Pancreas (tissue), 10 donors: Measurements from ENCODE around the gene TRIM54. TPM values are rescaled to one million over a fixed set of nuclear protein-coding genes. Genes with fewer than 3 reads are reported as not detected.
A peak's percentile ranks its signal among the peaks of the same experiment; 100 is the strongest.

Source experiments
- ATAC-seq, 4 donors: fragments of 200-7000 bp; cut with Tn5 transposase; one replicate each; pipeline versions ENCODE4 v1.8.0 to v1.9.1; 2020; ENCODE audit warnings: mild to moderate bottlenecking in 4 of 4, moderate library complexity in 4 of 4
- DNase-seq, 6 donors: peaks; one replicate each; pipeline ENCODE4 v3.0.0-alpha.2; 2020
- FAIRE-seq: peaks from 2 replicates; lab custom pipeline; 2012; peaks lifted over from hg19 to GRCh38; lab: Jason Lieb, UNC
- H3K27ac ChIP-seq, 4 donors: fragments of 200-600 bp; sonication (generic); 1 replicate in 3 of 4; 2 replicates in 1 of 4; pipeline versions ENCODE4 v1.5.0 to v1.8.0; 2020
- H3K27me3 ChIP-seq, 4 donors: fragments of 200-600 bp; one replicate each; pipeline ENCODE4 v1.8.0; 2021
- H3K36me3 ChIP-seq, 3 donors: fragments of 200-600 bp; sonication (generic) in 1 of 3; one replicate each; pipeline versions ENCODE4 v1.5.0 to v1.8.0; 2020 to 2021
- H3K4me1 ChIP-seq, 3 donors: fragments of 200-600 bp; one replicate each; pipeline ENCODE4 v1.8.0; 2021
- H3K4me3 ChIP-seq, 4 donors: fragments of 200-600 bp; sonication (generic) in 2 of 4; one replicate each; pipeline versions ENCODE4 v1.5.0 to v1.8.0; 2020 to 2021
- H3K9me3 ChIP-seq, 4 donors: fragments of 200-600 bp; one replicate each; pipeline ENCODE4 v1.8.0; 2021
- WGBS, 2 donors: extraction: QIAGEN DNeasy Blood & Tissue Kit; methylation state at CpG; one replicate each; pipeline ENCODE4 v1.1.7; 2013; 5-methylcytosine and 5-hydroxymethylcytosine counted together
- intact Hi-C, 3 donors: fragments of 100-400 bp; cut with DNase I; formaldehyde crosslinking; loops; one replicate each; pipeline versions ENCODE4 v1.11.1 to v1.14.2; 2022
- polyA plus RNA-seq, 2 donors: library from polyadenylated mRNA; stranded (reverse); fragments of 200-250 nt; gene quantifications; one replicate each; pipeline ENCODE4 v1.2.3, GENCODE V29; 2013
- total RNA-seq, 6 donors: library from RNA; stranded (reverse); fragmentation: NEBNext Ultra II Directional in 4 of 6; extraction: Animal tissue kit (Norgen Biotek cat#: 25700) in 4 of 6; gene quantifications; one replicate each; pipeline versions ENCODE4 v1.2.1 to v1.2.4, GENCODE V29; 2021 to 2023
- TF ChIP-seq, protein P1 (sequence below), 4 donors: fragments of 200-600 bp; sonication (generic) in 3 of 4; IDR thresholded peaks; one replicate each; pipeline versions ENCODE4 v1.5.0 to v1.8.0; 2021; ENCODE audit warnings: antibody characterized with exemption in 4 of 4
- donor health status: healthy with polysubstance abuse.
- donor health status: DM: no; HTN: no; CAD: no; lungs with moderate emphysema.
- donor health status: DM: no; HTN: no; CAD: no.
- donor health status: control.
- donor health status: control.
- donor health status: Bipolar disorder and iron deficiency.
- donor health status: DM: yes; HTN: yes; CAD: no.
- donor health status: DM: no; HTN: no; CAD: no.
- donor health status: DM: no; HTN: no; CAD: no.
- donor health status: DM: yes; HTN: yes; CAD: no.

Gene TRIM54
- total and polyA plus RNA-seq, 8 donors: 0.08 to 1.1 (median 0.29) TPM

- no peak overlapping the region for H3K4me3 ChIP-seq
- intact Hi-C loops: no loop called here
- no peaks in the 10 kb centered on the region for H3K9me3 ChIP-seq
- H3K4me1 ChIP-seq: peaks cover 0 to 11% (median 8%) of the 10 kb centered on the region in 3 donors
- H3K27ac ChIP-seq: no peak overlapping the region
- H3K36me3 ChIP-seq: no peaks in the 10 kb centered on the region
- FAIRE-seq (no peak), ATAC-seq (no peak), DNase-seq (no peak)
- H3K27me3 ChIP-seq: peaks cover 0 to 12% (median 3%) of the 10 kb centered on the region in 4 donors
- TF ChIP-seq, protein P1, sequence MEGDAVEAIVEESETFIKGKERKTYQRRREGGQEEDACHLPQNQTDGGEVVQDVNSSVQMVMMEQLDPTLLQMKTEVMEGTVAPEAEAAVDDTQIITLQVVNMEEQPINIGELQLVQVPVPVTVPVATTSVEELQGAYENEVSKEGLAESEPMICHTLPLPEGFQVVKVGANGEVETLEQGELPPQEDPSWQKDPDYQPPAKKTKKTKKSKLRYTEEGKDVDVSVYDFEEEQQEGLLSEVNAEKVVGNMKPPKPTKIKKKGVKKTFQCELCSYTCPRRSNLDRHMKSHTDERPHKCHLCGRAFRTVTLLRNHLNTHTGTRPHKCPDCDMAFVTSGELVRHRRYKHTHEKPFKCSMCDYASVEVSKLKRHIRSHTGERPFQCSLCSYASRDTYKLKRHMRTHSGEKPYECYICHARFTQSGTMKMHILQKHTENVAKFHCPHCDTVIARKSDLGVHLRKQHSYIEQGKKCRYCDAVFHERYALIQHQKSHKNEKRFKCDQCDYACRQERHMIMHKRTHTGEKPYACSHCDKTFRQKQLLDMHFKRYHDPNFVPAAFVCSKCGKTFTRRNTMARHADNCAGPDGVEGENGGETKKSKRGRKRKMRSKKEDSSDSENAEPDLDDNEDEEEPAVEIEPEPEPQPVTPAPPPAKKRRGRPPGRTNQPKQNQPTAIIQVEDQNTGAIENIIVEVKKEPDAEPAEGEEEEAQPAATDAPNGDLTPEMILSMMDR (IDR thresholded peaks at IDR 0.05): no peak
- 85 to 87% methylated on average over 16 of the region's 16 CpGs for WGBS, 2 donors
Observed at GRCh38 chr2:27305516-27305915, 23.3 kb downstream of the TRIM54 start.

DNA sequence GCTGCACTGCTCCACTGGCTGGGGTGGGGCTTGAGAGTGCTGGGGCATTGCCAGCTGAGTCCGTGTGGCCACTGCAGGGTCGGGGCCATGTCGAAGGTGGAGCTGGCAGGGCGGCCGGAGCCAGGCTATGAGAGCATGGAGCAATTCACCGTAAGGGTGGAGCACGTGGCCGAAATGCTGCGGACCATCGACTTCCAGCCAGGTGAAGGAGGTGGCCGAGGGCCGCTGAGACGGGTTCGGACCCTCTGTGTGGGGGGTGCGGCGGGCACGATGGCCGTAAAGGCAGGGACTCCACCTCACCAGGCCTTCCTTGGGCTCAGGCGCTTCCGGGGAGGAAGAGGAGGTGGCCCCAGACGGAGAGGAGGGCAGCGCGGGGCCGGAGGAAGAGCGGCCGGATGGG lies 23.9 kb downstream of the TRIM54 start:
- DNase-seq: peak in 4 of 6 donors; percentile 21 to 61 (median 43)
- FAIRE-seq: no peak
- WGBS, 2 donors: 21 to 22% methylated on average over 23 to 26 of the region's 26 CpGs
- TF ChIP-seq, protein P1 (IDR thresholded peaks at IDR 0.05): no peak
- intact Hi-C loops: no loop called here
- Histone ChIP-seq H3K36me3 (no peaks in the 10 kb centered on the region), H3K4me3 (no peak overlapping the region), H3K4me1 (peaks cover 0 to 11% (median 8%) of the 10 kb centered on the region in 3 donors), H3K27me3 (peaks cover 0 to 12% (median 3%) of the 10 kb centered on the region in 4 donors), H3K9me3 (no peaks in the 10 kb centered on the region), H3K27ac (no peak overlapping the region)
- peak in 3 of 4 donors; percentile 3 to 5 (median 4) for ATAC-seq

GRCh38 chr2:27306573-27307286 lies 24.5 kb downstream of the TRIM54 start:
- no peak for FAIRE-seq
- ATAC-seq: peak in 3 of 4 donors; percentile 2 to 9 (median 8)

GRCh38 chr2:27307287-27307544 lies 25.0 kb downstream of the TRIM54 start:
- WGBS, 2 donors: 8 to 9% methylated on average over 11 to 14 of the region's 14 CpGs
- no peaks in the 10 kb centered on the region for H3K9me3 ChIP-seq

More at GRCh38 chr2:27306573-27307286, 24.5 kb downstream of the TRIM54 start:
- H3K27ac ChIP-seq: no peak overlapping the region
- H3K9me3 ChIP-seq: no peaks in the 10 kb centered on the region
- H3K27me3 ChIP-seq: peaks cover 0 to 12% (median 3%) of the 10 kb centered on the region in 4 donors
- peaks cover 0 to 11% (median 8%) of the 10 kb centered on the region in 3 donors for H3K4me1 ChIP-seq
- H3K4me3 ChIP-seq: no peak overlapping the region
- TF ChIP-seq, protein P1 (IDR thresholded peaks at IDR 0.05): no peak
- no peaks in the 10 kb centered on the region for H3K36me3 ChIP-seq
- intact Hi-C loops: no loop called here
- peak in 2 of 6 donors; percentile 61 to 80 for DNase-seq
- 6 to 7% methylated on average over 42 to 51 of the region's 51 CpGs for WGBS, 2 donors

More at GRCh38 chr2:27307287-27307544, 25.0 kb downstream of the TRIM54 start:
- Histone ChIP-seq H3K27me3 (peaks cover 0 to 12% (median 3%) of the 10 kb centered on the region in 4 donors), H3K27ac (no peak overlapping the region), H3K36me3 (no peaks in the 10 kb centered on the region), H3K4me1 (peaks cover 0 to 11% (median 8%) of the 10 kb centered on the region in 3 donors), H3K4me3 (no peak overlapping the region)
- ATAC-seq (no peak), DNase-seq (no peak), FAIRE-seq (no peak)
- intact Hi-C loops: no loop called here
- TF ChIP-seq, protein P1 (IDR thresholded peaks at IDR 0.05): no peak
